HFF-Myc (cell line): ENCODE measurements around the gene IFNE.

Experiments
- DNase-seq: peaks from one replicate; pipeline ENCODE4 v3.0.0-alpha.2; 2011; ENCODE audit warnings: low read depth; ENCODE audit errors: extremely low read depth
- H3K4me3 ChIP-seq: replicated peaks from 2 replicates; pipeline ENCODE4 v1.5.1; 2011; ENCODE audit warnings: low read depth, mild to moderate bottlenecking, control low read depth, low read length
- TF ChIP-seq, protein P1 (sequence below): IDR thresholded peaks from 2 replicates; pipeline ENCODE4 v1.5.1; 2012; ENCODE audit warnings: mild to moderate bottlenecking, low read depth, low read length, control low read depth; ENCODE audit errors: missing control alignments

The IFNE gene

GRCh38 chr9:21502586-21502985, 20.5 kb upstream of the IFNE start:
- H3K4me3 ChIP-seq, result no peak overlapping the region
- TF ChIP-seq, protein P1, sequence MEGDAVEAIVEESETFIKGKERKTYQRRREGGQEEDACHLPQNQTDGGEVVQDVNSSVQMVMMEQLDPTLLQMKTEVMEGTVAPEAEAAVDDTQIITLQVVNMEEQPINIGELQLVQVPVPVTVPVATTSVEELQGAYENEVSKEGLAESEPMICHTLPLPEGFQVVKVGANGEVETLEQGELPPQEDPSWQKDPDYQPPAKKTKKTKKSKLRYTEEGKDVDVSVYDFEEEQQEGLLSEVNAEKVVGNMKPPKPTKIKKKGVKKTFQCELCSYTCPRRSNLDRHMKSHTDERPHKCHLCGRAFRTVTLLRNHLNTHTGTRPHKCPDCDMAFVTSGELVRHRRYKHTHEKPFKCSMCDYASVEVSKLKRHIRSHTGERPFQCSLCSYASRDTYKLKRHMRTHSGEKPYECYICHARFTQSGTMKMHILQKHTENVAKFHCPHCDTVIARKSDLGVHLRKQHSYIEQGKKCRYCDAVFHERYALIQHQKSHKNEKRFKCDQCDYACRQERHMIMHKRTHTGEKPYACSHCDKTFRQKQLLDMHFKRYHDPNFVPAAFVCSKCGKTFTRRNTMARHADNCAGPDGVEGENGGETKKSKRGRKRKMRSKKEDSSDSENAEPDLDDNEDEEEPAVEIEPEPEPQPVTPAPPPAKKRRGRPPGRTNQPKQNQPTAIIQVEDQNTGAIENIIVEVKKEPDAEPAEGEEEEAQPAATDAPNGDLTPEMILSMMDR, result no peak
- DNase-seq, result no peak

GRCh38 chr9:21499912-21500311, 17.8 kb upstream of the IFNE start:
- H3K4me3 ChIP-seq, result no peak overlapping the region
- TF ChIP-seq, protein P1, result no peak
- DNase-seq, result no peak

DNA sequence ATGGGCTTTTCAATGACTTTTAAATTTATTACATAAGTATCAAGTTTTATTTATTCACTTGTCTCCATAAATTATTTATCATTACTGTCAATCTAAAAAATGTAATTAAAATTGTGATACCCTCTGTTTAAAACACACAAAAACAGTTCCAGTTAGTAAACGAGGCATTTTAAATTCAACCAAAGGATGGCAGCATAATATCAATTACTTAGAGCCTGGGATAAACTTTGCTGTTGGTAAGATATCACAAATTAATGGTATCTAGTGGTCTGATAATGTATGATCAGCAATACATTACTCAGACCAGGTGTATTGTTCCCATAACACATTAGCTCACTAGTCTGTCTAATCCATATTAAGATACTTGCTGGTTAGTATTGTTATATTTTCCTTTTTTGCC, 9.6 kb upstream of the IFNE start:
- TF ChIP-seq, protein P1, result no peak
- H3K4me3 ChIP-seq, result no peak overlapping the region
- no peak for DNase-seq

DNA sequence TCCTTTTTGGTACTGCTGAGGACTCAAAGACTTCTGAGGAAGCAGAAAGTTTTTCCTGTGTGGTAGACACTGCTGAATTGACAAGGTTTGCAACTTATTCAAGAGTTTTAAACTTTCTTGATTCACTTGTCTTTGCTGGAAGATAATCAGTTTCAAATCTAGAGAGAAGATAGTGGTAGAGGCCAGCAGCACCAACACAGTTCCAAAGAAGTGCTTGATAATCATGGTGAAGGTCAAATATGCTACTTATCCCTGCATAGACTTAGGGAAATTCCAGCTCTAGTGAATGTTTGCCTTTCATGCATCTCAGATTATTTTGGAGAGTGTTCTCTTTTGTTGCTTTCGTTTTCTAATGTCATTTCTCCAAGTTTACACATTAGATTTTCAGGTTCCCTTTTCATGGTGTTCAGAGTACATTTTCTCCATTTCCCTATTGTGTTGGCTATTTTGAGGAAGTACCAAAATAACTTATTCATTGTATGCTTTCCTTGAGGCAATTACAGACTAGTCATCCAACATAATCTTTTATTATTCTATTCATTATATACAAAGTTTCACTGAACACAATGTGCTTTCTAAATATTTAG, 550 bp downstream of the IFNE start:
- H3K4me3 ChIP-seq, result no peak overlapping the region
- TF ChIP-seq, protein P1, result no peak
- no peak for DNase-seq

DNA sequence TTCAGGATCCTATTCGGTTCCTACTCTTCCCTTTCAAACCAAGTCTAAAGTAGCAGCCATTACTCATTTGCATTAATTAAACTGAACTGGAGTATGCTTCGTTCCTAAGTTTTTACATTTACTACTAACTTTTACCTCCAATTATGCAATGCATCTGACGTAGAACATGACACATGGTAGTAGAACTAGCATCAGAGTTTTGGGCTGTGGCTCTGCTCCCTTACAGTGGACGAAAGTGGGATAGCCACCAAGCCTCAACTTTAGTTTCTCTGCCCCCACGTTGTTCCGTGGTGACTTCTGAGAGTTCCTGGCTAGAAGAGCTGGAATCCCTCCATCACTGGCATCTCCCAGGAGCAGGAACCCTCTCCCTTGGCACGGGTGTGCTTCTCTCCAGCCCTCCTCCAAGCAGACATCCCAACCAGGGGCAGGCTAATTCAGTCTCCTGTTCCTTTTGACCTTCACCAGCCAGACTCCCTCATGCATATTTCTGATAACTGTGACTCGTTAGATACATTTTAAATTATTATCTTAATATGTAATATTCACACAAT, 2.9 kb downstream of the IFNE start:
- no peak overlapping the region for H3K4me3 ChIP-seq
- TF ChIP-seq, protein P1, result no peak
- DNase-seq, result no peak

GRCh38 chr9:21477466-21477865, 4.6 kb downstream of the IFNE start:
- TF ChIP-seq, protein P1, result no peak
- no peak for DNase-seq
- H3K4me3 ChIP-seq, result no peak overlapping the region

DNA sequence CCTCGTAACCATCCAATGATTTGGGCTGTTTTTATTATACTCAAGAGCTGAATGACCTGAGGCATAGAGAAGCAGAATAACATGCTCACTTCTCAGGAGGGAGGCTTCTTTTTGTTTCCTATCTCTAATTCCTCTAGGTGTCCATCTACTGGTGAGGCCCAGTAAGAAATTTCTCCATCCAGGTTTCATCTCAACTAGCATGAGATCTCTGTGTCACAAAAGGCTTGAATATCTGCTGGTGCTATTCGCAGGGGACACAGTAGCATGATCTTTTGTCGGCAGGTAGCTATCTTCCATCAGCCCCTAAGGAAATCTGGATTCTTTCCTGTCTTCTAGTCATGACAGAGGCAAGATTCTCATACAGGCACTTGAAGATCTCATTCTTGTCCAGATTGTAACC, 8.9 kb downstream of the IFNE start:
- H3K4me3 ChIP-seq, result no peak overlapping the region
- DNase-seq, result no peak
- TF ChIP-seq, protein P1, result no peak
